H1 (cell line): ENCODE results near the gene MYO5B. TPM values are rescaled to one million over a fixed set of nuclear protein-coding genes. Genes with fewer than 3 reads are reported as not detected.

Experiments used
- CTCF ChIP-seq, 3 experiments: IDR thresholded peaks; 1 replicate in 2 of 3; 2 replicates in 1 of 3; pipeline versions ENCODE4 v1.5.1 to v1.6.1; 2011; ENCODE audit warnings: low read length in 3 of 3, mild to moderate bottlenecking in 3 of 3, inconsistent platforms in 2 of 3, low read depth in 1 of 3, moderate library complexity in 1 of 3; ENCODE audit not compliant: insufficient read depth in 1 of 3; ENCODE audit errors: control extremely low read depth in 1 of 3
- GTF2F1 ChIP-seq: IDR thresholded peaks from 2 replicates; pipeline ENCODE4 v1.6.1; 2012; ENCODE audit warnings: low read depth, low read length, improper control_type of control experiment, borderline replicate concordance
- RBBP5 ChIP-seq: IDR thresholded peaks from 2 replicates; pipeline ENCODE4 v1.7.1; 2012; ENCODE audit warnings: low read depth, mild to moderate bottlenecking, inconsistent platforms, low read length, moderate library complexity, borderline replicate concordance
- SP2 ChIP-seq: IDR thresholded peaks from 2 replicates; pipeline ENCODE4 v1.6.1; 2012; ENCODE audit warnings: mild to moderate bottlenecking, low read length, inconsistent platforms
- polyA plus RNA-seq, 7 experiments: library from polyadenylated mRNA; depleted of rRNA in 3 of 7; stranded (reverse) in 5 of 7; unstranded in 2 of 7; fragments of >200 nt in 5 of 7; fragments of 200-250 nt in 2 of 7; gene quantifications; 1 replicate in 5 of 7; 2 replicates in 1 of 7; 4 replicates in 1 of 7; pipeline versions ENCODE4 v1.2.1 to v1.2.3, GENCODE V29; 2011 to 2013; ENCODE audit warnings: missing spikeins in 2 of 7, mixed read lengths in 2 of 7
- total RNA-seq: library from RNA; stranded (reverse); fragmentation: NEBNext Ultra II Directional; extraction: Animal tissue kit (Norgen Biotek cat#: 25700); gene quantifications from 2 replicates; pipeline ENCODE4 v1.2.1, GENCODE V29; 2021

The MYO5B gene
- total and polyA plus RNA-seq, 2 of the 8 experiments (the other 6 are each of a cell fraction or from before 2014, with no cell fraction given), result 6.4 to 7.7 TPM

DNA sequence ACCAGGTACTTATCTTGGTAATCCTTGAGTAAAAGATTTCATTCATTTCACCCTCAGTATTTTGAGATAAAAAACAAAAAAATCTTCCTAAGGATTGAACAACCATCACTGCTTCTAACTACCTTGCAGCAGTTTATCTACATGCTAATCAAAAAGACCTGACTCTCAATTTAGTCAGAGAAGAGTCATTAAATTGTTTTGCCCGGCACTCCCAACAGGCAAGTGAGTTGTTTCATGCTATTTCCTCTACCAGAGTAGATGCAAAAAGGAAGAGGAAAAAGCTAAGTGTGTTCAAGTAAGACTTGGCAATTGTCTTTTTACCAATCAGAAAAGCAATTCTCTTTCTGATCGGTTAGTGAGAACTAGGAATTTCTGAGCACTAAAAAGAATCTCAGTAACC lies 39.5 kb downstream of the MYO5B start (continued):
- TF ChIP-seq CTCF (IDR thresholded peaks at IDR 0.05; ENCODE audit: control extremely low read depth in 1 of 3, insufficient read depth in 1 of 3, low read depth in 1 of 3, low read length in 3 of 3) (no peak), SP2 (no peak), RBBP5 (no peak), GTF2F1 (no peak)
- TF ChIP-seq, all 59 proteins: peak for 0
